Measurements from ENCODE around the gene STAB2.

STAB2 gene

GRCh38 chr12:103640831-103641230 lies 53.8 kb downstream of the STAB2 start:
- peak overlapping the region; percentile 25; the same call in 1 of the 2 replicates for H3K4me2 ChIP-seq (ENCODE audit: low read depth, low read length)
- no peaks in the 10 kb centered on the region for H3K27me3 ChIP-seq (replicated peaks; ENCODE audit: insufficient read depth, low read length)
- H3K36me3 ChIP-seq (replicated peaks; ENCODE audit: insufficient read depth, low read length): no peaks in the 10 kb centered on the region
- no peak overlapping the region for H2AFZ ChIP-seq (ENCODE audit: low read length)
- peak overlapping the region; percentile 44; the same call in 1 of the 2 replicates for H3K27ac ChIP-seq (ENCODE audit: low read length)
- H3K9ac ChIP-seq (ENCODE audit: low read length): no peak overlapping the region
- H3K4me3 ChIP-seq (ENCODE audit: low read length): no peak overlapping the region
- no peaks in the 10 kb centered on the region for H3K9me2 ChIP-seq (replicated peaks; ENCODE audit: insufficient read depth, low read length)
- no peaks in the 10 kb centered on the region for H3K79me2 ChIP-seq (ENCODE audit: low read length)
- H4K20me1 ChIP-seq (ENCODE audit: insufficient read depth, low read length): no peaks in the 10 kb centered on the region
- peak; percentile 58 for DNase-seq
- H3K9me3 ChIP-seq (replicated peaks; ENCODE audit: insufficient read depth, low read length): no peaks in the 10 kb centered on the region
- H3F3A ChIP-seq (ENCODE audit: insufficient read depth, low read length): peaks cover 13% of the 10 kb centered on the region; the same call in 1 of the 2 replicates
- TF ChIP-seq EZH2 (optimal IDR thresholded peaks at IDR 0.05; ENCODE audit: low read depth, low read length) (no peak), EZH2phosphoT487 (IDR thresholded peaks at IDR 0.05; ENCODE audit: low read length) (no peak), CTCF (IDR thresholded peaks at IDR 0.05; ENCODE audit: low read length) (no peak)
- H3K4me1 ChIP-seq (ENCODE audit: low read length): peaks cover 19% of the 10 kb centered on the region

- no peak overlapping the region for H3K4me2 ChIP-seq (ENCODE audit: low read depth, low read length)
- H3F3A ChIP-seq (ENCODE audit: insufficient read depth, low read length): peaks cover 13% of the 10 kb centered on the region; the same call in 1 of the 2 replicates
- no peak for DNase-seq
- H3K9me3 ChIP-seq (replicated peaks; ENCODE audit: insufficient read depth, low read length): no peaks in the 10 kb centered on the region
- TF ChIP-seq EZH2phosphoT487 (IDR thresholded peaks at IDR 0.05; ENCODE audit: low read length): no peak
- TF ChIP-seq EZH2 (optimal IDR thresholded peaks at IDR 0.05; ENCODE audit: low read depth, low read length): no peak
- TF ChIP-seq CTCF (IDR thresholded peaks at IDR 0.05; ENCODE audit: low read length): no peak
- no peaks in the 10 kb centered on the region for H4K20me1 ChIP-seq (ENCODE audit: insufficient read depth, low read length)
- no peaks in the 10 kb centered on the region for H3K9me2 ChIP-seq (replicated peaks; ENCODE audit: insufficient read depth, low read length)
- no peaks in the 10 kb centered on the region for H3K27me3 ChIP-seq (replicated peaks; ENCODE audit: insufficient read depth, low read length)
- H3K9ac ChIP-seq (ENCODE audit: low read length): no peak overlapping the region
- no peak overlapping the region for H2AFZ ChIP-seq (ENCODE audit: low read length)
- no peak overlapping the region for H3K4me3 ChIP-seq (ENCODE audit: low read length)
- H3K27ac ChIP-seq (ENCODE audit: low read length): no peak overlapping the region
- no peaks in the 10 kb centered on the region for H3K36me3 ChIP-seq (replicated peaks; ENCODE audit: insufficient read depth, low read length)
- no peaks in the 10 kb centered on the region for H3K79me2 ChIP-seq (ENCODE audit: low read length)
- H3K4me1 ChIP-seq (ENCODE audit: low read length): peaks cover 19% of the 10 kb centered on the region
These were observed 55.3 kb downstream of the STAB2 start for GRCh38 chr12:103642240-103642864.

GRCh38 chr12:103645202-103645601 lies 58.1 kb downstream of the STAB2 start:
- Histone ChIP-seq H3K4me2 (ENCODE audit: low read depth, low read length) (no peak overlapping the region), H3K36me3 (replicated peaks; ENCODE audit: insufficient read depth, low read length) (no peaks in the 10 kb centered on the region), H4K20me1 (ENCODE audit: insufficient read depth, low read length) (no peaks in the 10 kb centered on the region), H3K9ac (ENCODE audit: low read length) (no peak overlapping the region), H3K27me3 (replicated peaks; ENCODE audit: insufficient read depth, low read length) (no peaks in the 10 kb centered on the region), H3K9me3 (replicated peaks; ENCODE audit: insufficient read depth, low read length) (no peaks in the 10 kb centered on the region), H2AFZ (ENCODE audit: low read length) (no peak overlapping the region), H3K27ac (ENCODE audit: low read length) (no peak overlapping the region), H3F3A (ENCODE audit: insufficient read depth, low read length) (peaks cover 9% of the 10 kb centered on the region; the same call in 1 of the 2 replicates), H3K9me2 (replicated peaks; ENCODE audit: insufficient read depth, low read length) (no peaks in the 10 kb centered on the region), H3K79me2 (ENCODE audit: low read length) (no peaks in the 10 kb centered on the region), H3K4me3 (ENCODE audit: low read length) (no peak overlapping the region), H3K4me1 (ENCODE audit: low read length) (peaks cover 13% of the 10 kb centered on the region)
- TF ChIP-seq EZH2 (optimal IDR thresholded peaks at IDR 0.05; ENCODE audit: low read depth, low read length): no peak
- TF ChIP-seq EZH2phosphoT487 (IDR thresholded peaks at IDR 0.05; ENCODE audit: low read length): no peak
- TF ChIP-seq CTCF (IDR thresholded peaks at IDR 0.05; ENCODE audit: low read length): no peak
- no peak for DNase-seq
